GM10266 (cell line): ENCODE data around the gene DUSP1.

Experiments
- DNase-seq: peaks from one replicate; pipeline ENCODE4 v3.0.0; 2012; ENCODE audit errors: extremely low spot score
- CTCF ChIP-seq: IDR thresholded peaks from 2 replicates; pipeline ENCODE4 v1.5.1; 2012; ENCODE audit warnings: mild to moderate bottlenecking, low read depth; ENCODE audit not compliant: control insufficient read depth, insufficient read depth; ENCODE audit errors: missing control alignments

Gene DUSP1

GRCh38 chr5:172721455-172722326, 49.3 kb downstream of the DUSP1 start:
- no peak for DNase-seq
- TF ChIP-seq CTCF: no peak

DNA sequence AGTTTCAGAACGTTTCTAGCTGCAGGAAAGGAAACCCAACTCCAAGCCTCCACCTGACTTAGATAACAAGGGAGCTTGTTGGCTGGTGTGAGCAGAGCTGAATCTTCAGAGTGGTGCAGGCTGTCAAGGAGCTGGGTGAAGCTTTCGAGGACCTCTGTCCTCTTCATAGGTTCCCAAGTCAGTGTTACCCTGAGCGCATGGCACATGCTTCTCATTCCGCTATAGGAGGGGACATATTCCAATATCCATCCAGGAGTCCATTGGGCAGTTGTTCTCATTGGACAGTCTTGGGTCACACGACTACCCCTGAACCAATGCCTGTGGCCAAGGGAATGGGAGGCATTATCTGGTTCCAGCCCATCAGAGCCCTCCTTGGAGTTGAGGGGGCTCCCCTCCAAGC, 50.3 kb downstream of the DUSP1 start:
- TF ChIP-seq CTCF: no peak
- no peak for DNase-seq

DNA sequence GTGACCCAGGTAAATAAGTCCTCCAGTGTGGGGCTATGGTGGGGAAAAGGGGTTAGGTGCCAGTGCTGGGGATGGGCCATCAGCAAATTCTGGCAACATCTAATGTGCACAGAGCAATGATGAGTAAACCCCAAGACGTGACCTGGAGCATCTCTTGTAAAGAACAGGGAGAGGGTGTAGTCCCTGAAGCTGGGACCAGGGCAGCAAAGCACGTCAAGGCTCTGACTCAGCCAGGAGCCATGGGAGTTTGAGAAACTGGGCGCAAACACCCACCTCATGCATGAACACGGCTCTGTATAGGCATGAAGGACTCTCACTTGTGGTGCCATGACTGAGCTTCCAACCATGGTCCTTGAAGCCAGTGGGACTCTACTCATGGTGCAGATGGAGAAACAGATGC, 51.8 kb downstream of the DUSP1 start:
- no peak for TF ChIP-seq CTCF
- no peak for DNase-seq

- TF ChIP-seq CTCF: no peak
- no peak for DNase-seq
These were observed 52.4 kb downstream of the DUSP1 start for GRCh38 chr5:172718527-172719114.
